AG09319 (cell line): ENCODE results near the gene BTG3.

Experiments used
- DNase-seq: peaks from one replicate; pipeline ENCODE4 v3.0.0-alpha.2; 2010; ENCODE audit warnings: low read depth; ENCODE audit errors: extremely low read depth
- CTCF ChIP-seq: IDR thresholded peaks from 2 replicates; pipeline ENCODE4 v1.5.1; 2011; ENCODE audit warnings: low read depth, mild to moderate bottlenecking, inconsistent platforms, low read length, moderate library complexity

The BTG3 gene

GRCh38 chr21:17577701-17578100 lies 35.0 kb downstream of the BTG3 start:
- TF ChIP-seq CTCF: no peak
- no peak for DNase-seq

- TF ChIP-seq CTCF: no peak
- DNase-seq: no peak
These were observed 36.4 kb downstream of the BTG3 start for GRCh38 chr21:17576080-17576835.

GRCh38 chr21:17575076-17575475 lies 37.6 kb downstream of the BTG3 start:
- TF ChIP-seq CTCF: no peak
- DNase-seq: no peak

- DNase-seq: no peak
- no peak for TF ChIP-seq CTCF
These were observed 40.3 kb downstream of the BTG3 start for GRCh38 chr21:17572431-17572830.

- TF ChIP-seq CTCF: no peak
- no peak for DNase-seq
These were observed 41.9 kb downstream of the BTG3 start for GRCh38 chr21:17570786-17571185.

GRCh38 chr21:17560377-17561025 lies 52.2 kb downstream of the BTG3 start:
- DNase-seq: no peak
- TF ChIP-seq CTCF: no peak

- TF ChIP-seq CTCF: peak; percentile 49
These were observed 57.8 kb downstream of the BTG3 start for GRCh38 chr21:17554679-17555465.

More at GRCh38 chr21:17554679-17555465, 57.8 kb downstream of the BTG3 start:
- no peak for DNase-seq
